Karpas-422 (cell line): ENCODE data around the gene TLL1. TPM values are rescaled to one million over a fixed set of nuclear protein-coding genes. Genes with fewer than 3 reads are reported as not detected.

Source experiments
- DNase-seq: peaks from one replicate; pipeline ENCODE4 v3.0.0-alpha.2; 2015
- H2AFZ ChIP-seq: fragments of 200-600 bp; sonication (generic); 2 replicates; pipeline ENCODE4 v1.6.1; 2014; ENCODE audit warnings: antibody characterized with exemption, low read length, mixed read lengths
- H3K27ac ChIP-seq: fragments of 200-600 bp; sonication (generic); 2 replicates; pipeline ENCODE4 v1.5.1; 2014; ENCODE audit warnings: mild to moderate bottlenecking, low read length, moderate library complexity
- H3K27me3 ChIP-seq: fragments of 200-600 bp; sonication (generic); 2 replicates; pipeline ENCODE4 v1.6.1; 2014; ENCODE audit warnings: low read length, mixed read lengths
- H3K36me3 ChIP-seq: fragments of 200-600 bp; sonication (generic); 2 replicates; pipeline ENCODE4 v1.6.1; 2014; ENCODE audit warnings: low read length, mixed read lengths; ENCODE audit not compliant: insufficient read depth
- H3K4me1 ChIP-seq: fragments of 200-600 bp; sonication (generic); 2 replicates; pipeline ENCODE4 v1.6.1; 2014; ENCODE audit warnings: mild to moderate bottlenecking, low read length, mixed read lengths
- H3K4me2 ChIP-seq: fragments of 200-600 bp; sonication (generic); 2 replicates; pipeline ENCODE4 v1.6.1; 2014; ENCODE audit warnings: low read length, low read depth, mild to moderate bottlenecking; ENCODE audit not compliant: poor library complexity, severe bottlenecking
- H3K4me3 ChIP-seq: fragments of 200-600 bp; sonication (generic); 2 replicates; pipeline ENCODE4 v1.5.1; 2014; ENCODE audit warnings: mild to moderate bottlenecking, antibody characterized with exemption, low read length, mixed read lengths
- H3K79me2 ChIP-seq: fragments of 200-600 bp; sonication (generic); 2 replicates; pipeline ENCODE4 v1.6.1; 2014; ENCODE audit warnings: mild to moderate bottlenecking, low read length, mixed read lengths
- H3K9ac ChIP-seq: fragments of 200-600 bp; sonication (generic); 2 replicates; pipeline ENCODE4 v1.6.0; 2014; ENCODE audit warnings: low read length
- H3K9me2 ChIP-seq: fragments of 200-600 bp; sonication (generic), shearing (Covaris generic); replicated peaks from 2 replicates; pipeline ENCODE4 v1.6.0; 2014; ENCODE audit warnings: mild to moderate bottlenecking, low read length, moderate library complexity; ENCODE audit not compliant: insufficient read depth
- H3K9me3 ChIP-seq: fragments of 300-700, 200-600 bp; sonication (generic); 2 replicates; pipeline ENCODE4 v1.6.1; 2014; ENCODE audit warnings: low read length, mixed read lengths
- H4K20me1 ChIP-seq: fragments of 200-600 bp; sonication (generic); 2 replicates; pipeline ENCODE4 v1.6.1; 2014; ENCODE audit warnings: mild to moderate bottlenecking, antibody characterized with exemption, low read length, low read depth; ENCODE audit not compliant: insufficient read depth
- total RNA-seq: library from RNA; depleted of rRNA; stranded (reverse); fragments of >200 nt; shearing (Covaris generic); gene quantifications from 2 replicates; pipeline ENCODE4 v1.2.3, GENCODE V29; 2014; ENCODE audit warnings: low replicate concordance

Gene TLL1
- total RNA-seq, 1 experiment from 2014 or later = not detected

- Histone ChIP-seq H3K4me1 (no peaks in the 10 kb centered on the region), H3K4me3 (no peak overlapping the region), H4K20me1 (no peaks in the 10 kb centered on the region), H3K9ac (no peak overlapping the region), H3K36me3 (no peaks in the 10 kb centered on the region), H2AFZ (no peak overlapping the region), H3K79me2 (no peaks in the 10 kb centered on the region), H3K4me2 (no peak overlapping the region), H3K9me3 (no peaks in the 10 kb centered on the region), H3K9me2 (0 out of 2 replicates have a peak, but pooled peaks cover 4% of the 10 kb centered on the region), H3K27ac (no peak overlapping the region), H3K27me3 (no peaks in the 10 kb centered on the region)
- no peak for DNase-seq
Measured at GRCh38 chr4:165909947-165910346, 36.9 kb downstream of the TLL1 start.

DNA sequence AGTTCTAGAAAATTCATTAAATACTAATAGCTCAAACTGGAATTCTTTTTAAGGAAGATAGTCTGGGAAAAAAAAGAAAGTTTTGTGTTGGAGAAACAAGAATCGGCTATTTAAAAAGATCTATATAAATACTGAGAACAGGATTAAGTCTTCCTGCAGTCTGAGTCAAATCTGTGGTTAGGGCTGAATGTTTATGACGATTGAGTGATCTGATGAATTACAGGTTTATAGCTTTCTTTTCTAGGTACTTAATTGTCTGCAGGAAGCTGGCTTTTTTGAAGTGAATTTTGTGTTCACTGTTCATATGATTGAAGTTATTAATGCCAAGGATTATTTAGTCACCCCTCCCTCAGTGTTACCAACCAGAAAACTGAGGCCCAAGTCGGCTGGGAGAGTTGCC, 42.2 kb downstream of the TLL1 start:
- no peaks in the 10 kb centered on the region for H3K4me1 ChIP-seq
- no peaks in the 10 kb centered on the region for H3K9me3 ChIP-seq
- DNase-seq = no peak
- no peak overlapping the region for H3K27ac ChIP-seq
- no peak overlapping the region for H3K9ac ChIP-seq
- 0 out of 2 replicates have a peak, but pooled peaks cover 4% of the 10 kb centered on the region for H3K9me2 ChIP-seq
- no peaks in the 10 kb centered on the region for H3K36me3 ChIP-seq
- no peak overlapping the region for H3K4me2 ChIP-seq
- no peak overlapping the region for H2AFZ ChIP-seq
- no peaks in the 10 kb centered on the region for H4K20me1 ChIP-seq
- H3K27me3 ChIP-seq = no peaks in the 10 kb centered on the region
- no peaks in the 10 kb centered on the region for H3K79me2 ChIP-seq
- no peak overlapping the region for H3K4me3 ChIP-seq

DNA sequence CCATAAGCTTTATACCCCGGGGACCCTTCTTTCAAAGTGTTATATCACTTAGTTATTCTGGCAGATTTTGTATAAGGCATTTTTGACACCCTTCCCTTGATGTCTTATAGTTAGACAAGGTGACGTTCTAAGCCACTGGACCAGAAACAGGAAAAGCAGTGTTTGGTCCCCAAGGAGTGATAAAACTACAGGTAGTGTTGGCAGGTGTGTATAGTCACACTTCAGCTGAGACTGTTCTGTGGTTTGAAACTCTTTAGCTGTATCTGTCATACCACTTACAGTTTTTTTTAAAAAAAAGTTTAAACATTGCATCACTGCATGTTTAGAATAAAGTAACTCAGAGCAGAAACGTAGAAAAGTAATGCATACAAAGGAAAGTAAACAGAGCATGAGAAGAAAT, 48.5 kb downstream of the TLL1 start:
- H3K4me1 ChIP-seq = no peaks in the 10 kb centered on the region
- H3K9me3 ChIP-seq = no peaks in the 10 kb centered on the region
- H3K36me3 ChIP-seq = no peaks in the 10 kb centered on the region
- H3K4me3 ChIP-seq = no peak overlapping the region
- no peak overlapping the region for H3K27ac ChIP-seq
- H3K79me2 ChIP-seq = no peaks in the 10 kb centered on the region
- no peak overlapping the region for H3K4me2 ChIP-seq
- no peaks in the 10 kb centered on the region for H3K27me3 ChIP-seq
- no peaks in the 10 kb centered on the region for H3K9me2 ChIP-seq
- H2AFZ ChIP-seq = no peak overlapping the region
- no peak for DNase-seq
- no peak overlapping the region for H3K9ac ChIP-seq
- H4K20me1 ChIP-seq = no peaks in the 10 kb centered on the region

- Histone ChIP-seq H3K9me2 (no peaks in the 10 kb centered on the region), H3K27ac (no peak overlapping the region), H3K4me1 (no peaks in the 10 kb centered on the region), H3K79me2 (no peaks in the 10 kb centered on the region), H4K20me1 (no peaks in the 10 kb centered on the region), H3K9ac (no peak overlapping the region), H2AFZ (no peak overlapping the region), H3K27me3 (no peaks in the 10 kb centered on the region), H3K4me2 (no peak overlapping the region), H3K4me3 (no peak overlapping the region), H3K9me3 (no peaks in the 10 kb centered on the region), H3K36me3 (no peaks in the 10 kb centered on the region)
- DNase-seq = no peak
Measured at GRCh38 chr4:165922747-165923146, 49.7 kb downstream of the TLL1 start.

GRCh38 chr4:165926307-165926706, 53.3 kb downstream of the TLL1 start:
- H2AFZ ChIP-seq = no peak overlapping the region
- H3K27me3 ChIP-seq = no peaks in the 10 kb centered on the region
- H3K4me2 ChIP-seq = no peak overlapping the region
- no peaks in the 10 kb centered on the region for H3K9me2 ChIP-seq
- DNase-seq = no peak
- H4K20me1 ChIP-seq = no peaks in the 10 kb centered on the region
- no peaks in the 10 kb centered on the region for H3K79me2 ChIP-seq
- no peaks in the 10 kb centered on the region for H3K4me1 ChIP-seq
- no peak overlapping the region for H3K4me3 ChIP-seq
- no peaks in the 10 kb centered on the region for H3K9me3 ChIP-seq
- no peak overlapping the region for H3K27ac ChIP-seq
- no peaks in the 10 kb centered on the region for H3K36me3 ChIP-seq
- H3K9ac ChIP-seq = no peak overlapping the region

DNA sequence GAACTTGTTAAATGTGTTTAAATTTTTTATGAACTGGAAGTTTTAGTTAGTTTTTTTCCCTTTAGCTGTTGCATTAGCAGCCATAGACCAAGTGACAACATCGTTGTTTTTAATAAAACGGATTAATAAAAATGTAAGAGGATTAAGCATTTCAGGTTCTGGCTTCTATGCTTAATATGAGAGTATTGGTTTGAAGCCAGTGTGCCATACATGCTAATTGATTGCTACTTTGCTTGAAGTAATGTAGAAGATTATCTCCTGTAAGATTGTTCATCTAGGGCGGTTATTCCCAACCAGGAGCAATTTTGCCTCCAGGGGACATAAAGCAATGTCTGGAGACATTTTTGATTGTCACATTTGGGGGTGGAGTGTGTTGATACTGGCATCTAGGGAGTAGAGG, 54.3 kb downstream of the TLL1 start:
- DNase-seq = no peak
- Histone ChIP-seq H3K9me3 (no peaks in the 10 kb centered on the region), H3K27ac (no peak overlapping the region), H3K79me2 (no peaks in the 10 kb centered on the region), H3K36me3 (no peaks in the 10 kb centered on the region), H3K27me3 (no peaks in the 10 kb centered on the region), H3K4me1 (no peaks in the 10 kb centered on the region), H3K9me2 (no peaks in the 10 kb centered on the region), H3K9ac (no peak overlapping the region), H3K4me3 (no peak overlapping the region), H4K20me1 (no peaks in the 10 kb centered on the region), H3K4me2 (no peak overlapping the region), H2AFZ (no peak overlapping the region)

- Histone ChIP-seq H3K4me3 (no peak overlapping the region), H3K9me3 (no peaks in the 10 kb centered on the region), H3K27me3 (no peaks in the 10 kb centered on the region), H3K4me1 (no peaks in the 10 kb centered on the region), H3K27ac (no peak overlapping the region), H4K20me1 (no peaks in the 10 kb centered on the region), H2AFZ (no peak overlapping the region), H3K9me2 (no peaks in the 10 kb centered on the region), H3K79me2 (no peaks in the 10 kb centered on the region), H3K4me2 (no peak overlapping the region), H3K9ac (no peak overlapping the region), H3K36me3 (no peaks in the 10 kb centered on the region)
- DNase-seq = no peak
Measured at GRCh38 chr4:165927815-165928214, 54.8 kb downstream of the TLL1 start.

- Histone ChIP-seq H3K4me1 (no peaks in the 10 kb centered on the region), H3K4me2 (no peak overlapping the region), H3K27me3 (no peaks in the 10 kb centered on the region), H3K9ac (no peak overlapping the region), H3K4me3 (no peak overlapping the region), H4K20me1 (no peaks in the 10 kb centered on the region), H3K27ac (no peak overlapping the region), H3K9me3 (no peaks in the 10 kb centered on the region), H3K36me3 (no peaks in the 10 kb centered on the region), H3K79me2 (no peaks in the 10 kb centered on the region), H2AFZ (no peak overlapping the region), H3K9me2 (no peaks in the 10 kb centered on the region)
- DNase-seq = no peak
Measured at GRCh38 chr4:165928601-165929000, 55.6 kb downstream of the TLL1 start.

- no peaks in the 10 kb centered on the region for H3K9me3 ChIP-seq
- H3K9me2 ChIP-seq = no peaks in the 10 kb centered on the region
- H3K4me2 ChIP-seq = no peak overlapping the region
- H3K4me1 ChIP-seq = no peaks in the 10 kb centered on the region
- H3K9ac ChIP-seq = no peak overlapping the region
- DNase-seq = no peak
- H3K27ac ChIP-seq = no peak overlapping the region
- H3K4me3 ChIP-seq = no peak overlapping the region
- no peaks in the 10 kb centered on the region for H3K36me3 ChIP-seq
- H2AFZ ChIP-seq = no peak overlapping the region
- H4K20me1 ChIP-seq = no peaks in the 10 kb centered on the region
- H3K79me2 ChIP-seq = no peaks in the 10 kb centered on the region
- H3K27me3 ChIP-seq = no peaks in the 10 kb centered on the region
Measured at GRCh38 chr4:165929662-165930061, 56.6 kb downstream of the TLL1 start.
